ES-I3 (cell line): ENCODE results near the gene PBLD.
"Not testable (repeated sequence)": the region's sequence is repeated elsewhere in the genome, so short reads cannot be mapped to it uniquely, and the experiment has no call there.

ENCODE experiments used
- H3K36me3 ChIP-seq: 2 replicates; pipeline ENCODE4 v1.6.1; 2013; ENCODE audit warnings: mild to moderate bottlenecking, low read length, control low read depth, moderate library complexity; ENCODE audit not compliant: insufficient read depth
- H3K4me1 ChIP-seq: 2 replicates; pipeline ENCODE4 v1.6.1; 2013; ENCODE audit warnings: mild to moderate bottlenecking, control low read depth, low read length; ENCODE audit not compliant: insufficient read depth
- H3K9ac ChIP-seq: 2 replicates; pipeline ENCODE4 v1.6.1; 2013; ENCODE audit warnings: low read depth, mild to moderate bottlenecking, low read length, moderate library complexity
- H3K9me3 ChIP-seq: 2 replicates; pipeline ENCODE4 v1.6.1; 2013; ENCODE audit warnings: mild to moderate bottlenecking, low read length, moderate library complexity; ENCODE audit not compliant: control insufficient read depth, insufficient read depth

Gene PBLD

GRCh38 chr10:68310531-68310930 is 22.2 kb downstream of the PBLD start:
- Histone ChIP-seq H3K36me3 (no peaks in the 10 kb centered on the region; the same call in 1 of the 2 replicates), H3K4me1 (no peaks in the 10 kb centered on the region), H3K9ac (no peak overlapping the region), H3K9me3 (no peaks in the 10 kb centered on the region)

GRCh38 chr10:68305854-68306253 is 26.9 kb downstream of the PBLD start:
- Histone ChIP-seq H3K4me1 (no peaks in the 10 kb centered on the region), H3K36me3 (no peaks in the 10 kb centered on the region), H3K9me3 (no peaks in the 10 kb centered on the region)

DNA sequence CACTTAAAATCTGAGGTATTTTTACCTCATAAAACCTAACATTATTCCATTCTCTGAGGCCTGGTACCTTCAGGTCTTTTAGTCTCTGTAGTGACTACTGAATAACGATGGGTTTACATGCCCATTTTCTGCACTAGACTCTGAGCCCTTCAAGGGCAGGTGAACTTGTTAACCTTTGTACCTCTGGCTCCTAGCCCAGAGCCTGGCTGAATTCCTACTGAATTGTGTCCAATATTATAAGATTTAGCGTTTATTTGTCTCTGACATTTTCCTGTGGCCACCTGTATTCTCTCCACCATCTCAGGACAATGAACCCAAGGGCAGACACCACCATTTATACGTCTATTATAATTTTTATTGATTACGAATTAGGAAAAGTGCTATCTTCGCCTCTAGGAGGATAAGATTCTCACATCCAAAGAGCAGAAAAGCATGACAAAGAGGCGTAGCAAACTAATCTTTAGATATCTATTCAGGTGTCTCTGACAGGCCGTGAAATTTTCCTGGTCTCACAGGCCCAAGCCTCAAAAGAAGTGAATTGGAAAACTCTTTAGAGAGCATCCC is 28.8 kb downstream of the PBLD start:
- Histone ChIP-seq H3K4me1 (no peaks in the 10 kb centered on the region), H3K9ac (no peak overlapping the region), H3K9me3 (no peaks in the 10 kb centered on the region), H3K36me3 (no peaks in the 10 kb centered on the region)

More at GRCh38 chr10:68305854-68306253, 26.9 kb downstream of the PBLD start:
- no peak overlapping the region for H3K9ac ChIP-seq

DNA sequence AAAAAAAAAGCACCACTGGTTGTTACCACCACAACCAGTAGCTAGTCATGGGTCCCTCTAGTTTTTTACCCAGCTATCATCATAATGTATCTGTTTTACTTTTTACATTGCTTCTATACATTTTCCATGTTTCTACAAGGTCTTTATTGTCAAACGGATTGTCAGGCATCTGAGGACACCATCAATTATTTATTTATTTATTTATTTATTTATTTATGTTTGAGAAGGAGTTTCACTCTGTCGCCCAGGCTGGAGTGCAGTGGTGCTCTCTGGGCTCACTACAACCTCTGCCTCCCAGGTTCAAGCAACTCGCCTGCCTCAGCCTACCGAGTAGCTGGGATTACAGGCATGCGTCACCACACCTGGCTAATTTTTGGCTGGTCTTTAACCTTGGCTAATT is 29.9 kb downstream of the PBLD start:
- H3K36me3 ChIP-seq, result no peaks in the 10 kb centered on the region
- no peak overlapping the region for H3K9ac ChIP-seq
- H3K9me3 ChIP-seq, result no peaks in the 10 kb centered on the region
- H3K4me1 ChIP-seq, result no peaks in the 10 kb centered on the region

- H3K9ac ChIP-seq, result no peak overlapping the region
- H3K36me3 ChIP-seq, result no peaks in the 10 kb centered on the region
- no peaks in the 10 kb centered on the region for H3K4me1 ChIP-seq
- H3K9me3 ChIP-seq, result no peaks in the 10 kb centered on the region
Observed at GRCh38 chr10:68302503-68302823, 30.3 kb downstream of the PBLD start.

GRCh38 chr10:68301790-68302502 is 30.8 kb downstream of the PBLD start:
- Histone ChIP-seq H3K9me3 (no peaks in the 10 kb centered on the region), H3K4me1 (no peaks in the 10 kb centered on the region), H3K9ac (no peak overlapping the region), H3K36me3 (no peaks in the 10 kb centered on the region)

- H3K36me3 ChIP-seq, result no peaks in the 10 kb centered on the region
Observed at GRCh38 chr10:68301301-68301700, 31.4 kb downstream of the PBLD start.

GRCh38 chr10:68296843-68297663 is 35.7 kb downstream of the PBLD start:
- H3K9me3 ChIP-seq, result no peaks in the 10 kb centered on the region
- no peaks in the 10 kb centered on the region for H3K4me1 ChIP-seq
- no peaks in the 10 kb centered on the region for H3K36me3 ChIP-seq
- H3K9ac ChIP-seq, result no peak overlapping the region

More at GRCh38 chr10:68301301-68301700, 31.4 kb downstream of the PBLD start:
- no peaks in the 10 kb centered on the region for H3K4me1 ChIP-seq
- no peaks in the 10 kb centered on the region for H3K9me3 ChIP-seq
- H3K9ac ChIP-seq, result no peak overlapping the region

GRCh38 chr10:68290736-68291135 is 42.0 kb downstream of the PBLD start:
- Histone ChIP-seq H3K9me3 (no peaks in the 10 kb centered on the region), H3K36me3 (no peaks in the 10 kb centered on the region)

GRCh38 chr10:68288717-68289116 is 44.0 kb downstream of the PBLD start:
- Histone ChIP-seq H3K9me3 (no peaks in the 10 kb centered on the region), H3K36me3 (no peaks in the 10 kb centered on the region), H3K9ac (no peak overlapping the region), H3K4me1 (no peaks in the 10 kb centered on the region)

More at GRCh38 chr10:68290736-68291135, 42.0 kb downstream of the PBLD start:
- H3K9ac ChIP-seq, result no peak overlapping the region
- no peaks in the 10 kb centered on the region for H3K4me1 ChIP-seq

GRCh38 chr10:68284062-68285001 is 48.4 kb downstream of the PBLD start:
- H3K36me3 ChIP-seq, result no peaks in the 10 kb centered on the region
- no peak overlapping the region for H3K9ac ChIP-seq
- no peaks in the 10 kb centered on the region for H3K9me3 ChIP-seq
- no peaks in the 10 kb centered on the region for H3K4me1 ChIP-seq

GRCh38 chr10:68280758-68281157 is 52.0 kb downstream of the PBLD start:
- H3K9ac ChIP-seq, result no peak overlapping the region
- H3K36me3 ChIP-seq, result no peaks in the 10 kb centered on the region
- H3K9me3 ChIP-seq, result peaks cover 3% of the 10 kb centered on the region; the same call in 1 of the 2 replicates
- H3K4me1 ChIP-seq, result no peaks in the 10 kb centered on the region

DNA sequence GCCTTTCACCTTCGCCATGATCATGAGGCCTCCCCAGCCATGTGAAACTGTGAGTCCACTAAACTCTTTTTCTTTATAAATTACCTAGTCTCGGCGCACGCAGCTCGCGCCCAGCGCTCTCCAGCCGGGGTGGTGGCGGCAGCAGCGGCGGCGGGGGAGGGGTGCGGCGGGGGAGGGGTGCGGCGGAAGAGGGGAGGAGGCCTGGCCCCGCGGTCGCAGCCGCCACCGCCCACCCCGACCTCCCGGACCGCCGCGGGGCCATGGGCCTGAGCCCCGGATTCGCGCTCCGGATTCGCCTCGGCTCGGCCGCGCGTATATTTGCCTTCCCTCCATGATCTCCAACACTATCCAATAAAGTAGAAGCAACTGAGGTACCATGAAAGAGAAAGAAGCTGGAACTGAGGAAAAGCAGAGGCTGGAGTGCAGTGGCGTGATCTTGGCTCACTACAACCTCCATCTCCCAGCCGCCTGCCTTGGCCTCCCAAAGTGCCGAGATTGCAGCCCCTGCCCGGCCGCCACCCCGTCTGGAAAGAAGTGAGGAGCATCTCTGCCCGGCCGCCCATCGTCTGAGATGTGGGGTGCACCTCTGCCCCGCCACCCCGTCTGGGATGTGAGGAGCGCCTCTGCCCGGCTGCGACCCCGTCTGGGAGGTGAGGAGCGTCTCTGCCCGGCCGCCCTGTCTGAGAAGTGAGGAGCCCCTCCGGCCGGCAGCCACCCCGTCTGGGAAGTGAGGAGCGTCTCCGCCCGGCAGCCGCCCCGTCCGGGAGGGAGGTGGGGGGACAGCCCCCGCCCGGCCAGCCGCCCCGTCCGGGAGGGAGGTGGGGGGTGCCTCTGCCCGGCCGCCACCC is 53.6 kb downstream of the PBLD start:
- not testable (repeated sequence) for H3K9me3 ChIP-seq, H3K36me3 ChIP-seq, H3K9ac ChIP-seq, H3K4me1 ChIP-seq
